H1 (cell line): ENCODE data around the gene SIPA1L3. TPM values are rescaled to one million over a fixed set of nuclear protein-coding genes. Genes with fewer than 3 reads are reported as not detected.

ENCODE experiments used
- ATF2 ChIP-seq: IDR thresholded peaks from 2 replicates; pipeline ENCODE4 v1.6.1; 2012; ENCODE audit warnings: low read length, inconsistent platforms
- MAX ChIP-seq: IDR thresholded peaks from 2 replicates; pipeline ENCODE4 v1.6.1; 2012; ENCODE audit warnings: inconsistent platforms
- polyA plus RNA-seq, 7 experiments: library from polyadenylated mRNA; depleted of rRNA in 3 of 7; stranded (reverse) in 5 of 7; unstranded in 2 of 7; fragments of >200 nt in 5 of 7; fragments of 200-250 nt in 2 of 7; gene quantifications; 1 replicate in 5 of 7; 2 replicates in 1 of 7; 4 replicates in 1 of 7; pipeline versions ENCODE4 v1.2.1 to v1.2.3, GENCODE V29; 2011 to 2013; ENCODE audit warnings: missing spikeins in 2 of 7, mixed read lengths in 2 of 7
- total RNA-seq: library from RNA; stranded (reverse); fragmentation: NEBNext Ultra II Directional; extraction: Animal tissue kit (Norgen Biotek cat#: 25700); gene quantifications from 2 replicates; pipeline ENCODE4 v1.2.1, GENCODE V29; 2021

The SIPA1L3 gene
- total and polyA plus RNA-seq, 2 of the 8 experiments (the other 6 are each of a cell fraction or from before 2014, with no cell fraction given): 15.0 to 54.9 TPM

GRCh38 chr19:37983916-37984315 lies 76.9 kb downstream of the SIPA1L3 start (continued):
- TF ChIP-seq ATF2: no peak
- TF ChIP-seq MAX: no peak
